ENCODE data around the gene C15orf39. TPM values are rescaled to one million over a fixed set of nuclear protein-coding genes. Genes with fewer than 3 reads are reported as not detected.
A peak's percentile ranks its signal among the peaks of the same experiment; 100 is the strongest.

C15orf39 gene
- polyA plus RNA-seq, 10 donors, result 7.1 to 15.3 (median 10.0) TPM

- peak in 1 of 3 donors; percentile 57 for DNase-seq
Observed at GRCh38 chr15:75195122-75195765, 6.4 kb upstream of the C15orf39 start.

DNA sequence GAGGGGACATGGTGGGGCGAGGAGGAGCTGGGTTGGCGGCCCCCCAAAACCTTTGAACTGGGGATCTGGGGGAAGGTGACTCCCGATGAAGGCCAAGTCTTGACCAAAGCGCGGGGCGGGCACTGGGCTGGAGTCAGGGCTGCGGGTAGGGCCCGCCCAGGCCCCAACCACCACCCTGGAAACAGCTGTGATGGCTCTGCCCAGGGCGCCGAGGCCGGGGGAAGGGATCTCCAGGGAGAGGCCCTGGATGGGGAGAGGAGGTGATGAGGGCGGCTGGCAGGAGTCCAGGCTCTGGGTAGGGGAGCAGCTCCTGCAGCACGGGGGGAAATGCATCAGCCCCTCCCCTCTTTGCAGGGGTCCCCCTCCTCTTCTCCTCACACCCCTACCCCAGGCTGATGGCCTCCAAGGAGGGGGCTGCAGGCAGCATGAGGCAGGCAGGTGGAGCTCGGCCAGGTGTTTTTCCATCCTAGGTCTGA, 5.9 kb upstream of the C15orf39 start:
- no peak for DNase-seq

GRCh38 chr15:75197062-75197630, 4.5 kb upstream of the C15orf39 start:
- no peak for DNase-seq

- no peak for DNase-seq
Observed at GRCh38 chr15:75198560-75199356, 2.9 kb upstream of the C15orf39 start.

DNA sequence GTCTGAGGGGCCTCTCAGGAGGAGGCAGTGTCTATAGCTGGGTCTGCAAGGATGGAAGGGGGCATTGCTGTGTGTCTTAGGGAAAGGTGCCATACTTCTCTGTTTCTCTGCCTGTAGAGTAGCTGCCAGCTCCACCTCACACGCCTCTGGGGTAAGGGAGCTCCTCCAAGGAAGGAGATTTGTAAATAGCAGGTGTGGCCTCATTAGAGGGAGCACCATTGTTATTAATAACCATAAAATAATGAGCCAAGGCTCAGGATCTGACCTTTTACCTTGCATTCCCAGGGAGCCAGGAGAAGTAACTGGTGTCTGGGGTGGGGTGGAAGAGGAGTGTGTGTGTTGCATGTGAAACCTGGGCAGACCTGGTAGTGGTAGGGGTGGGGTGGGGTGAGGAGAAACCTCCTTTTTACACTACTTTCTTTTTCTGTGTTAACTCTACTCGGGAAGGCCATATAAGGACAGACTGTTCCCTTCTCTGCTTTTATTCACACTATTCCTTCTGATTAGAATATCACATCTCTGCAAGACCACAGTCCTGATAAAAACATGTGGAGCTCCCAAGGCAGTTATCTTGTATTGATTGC, 2.2 kb upstream of the C15orf39 start:
- DNase-seq, result no peak

GRCh38 chr15:75200391-75200764, 1.3 kb upstream of the C15orf39 start:
- DNase-seq, result no peak

DNA sequence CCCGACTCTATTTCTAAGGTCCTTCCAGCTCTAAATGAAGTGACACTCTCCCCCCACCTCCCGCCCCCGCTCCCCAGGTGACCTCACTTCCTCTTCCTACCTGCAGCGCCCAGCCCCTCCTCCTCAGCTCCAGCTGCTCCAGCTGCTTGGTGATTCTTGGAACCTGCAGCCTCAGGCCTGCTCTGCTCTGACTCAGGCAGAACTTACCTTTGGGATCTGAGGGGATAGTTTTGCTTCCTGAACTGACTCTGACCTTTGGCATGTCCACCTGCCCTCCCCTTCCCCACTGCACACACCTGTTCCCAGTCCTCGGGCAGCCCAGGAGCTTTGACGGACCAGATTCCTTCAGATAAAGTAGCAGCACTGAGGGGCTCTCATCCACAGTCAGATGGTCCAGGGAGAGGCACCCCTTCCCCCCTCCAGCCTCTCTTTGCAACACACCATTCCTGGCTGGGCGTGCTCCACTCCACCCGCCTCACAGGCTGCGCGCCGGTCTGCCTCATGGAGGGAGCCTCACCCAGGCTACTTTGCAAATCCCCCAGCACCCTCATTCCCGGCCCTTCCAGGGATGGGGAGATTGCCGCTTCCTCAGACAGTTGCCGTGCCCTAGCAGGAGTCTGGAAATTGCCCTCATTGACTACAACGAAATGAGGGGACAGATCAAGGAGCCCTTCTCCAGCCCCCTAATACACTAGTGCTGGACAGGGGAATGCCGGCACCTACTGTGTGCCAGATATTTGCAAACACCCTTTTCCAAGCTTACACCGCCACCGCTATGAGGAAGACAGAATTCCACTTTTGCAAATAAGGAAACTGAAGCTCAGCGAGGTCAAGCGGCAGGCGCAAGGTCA, 692 bp upstream of the C15orf39 start:
- peak in 1 of 3 donors; percentile 85 for DNase-seq

DNA sequence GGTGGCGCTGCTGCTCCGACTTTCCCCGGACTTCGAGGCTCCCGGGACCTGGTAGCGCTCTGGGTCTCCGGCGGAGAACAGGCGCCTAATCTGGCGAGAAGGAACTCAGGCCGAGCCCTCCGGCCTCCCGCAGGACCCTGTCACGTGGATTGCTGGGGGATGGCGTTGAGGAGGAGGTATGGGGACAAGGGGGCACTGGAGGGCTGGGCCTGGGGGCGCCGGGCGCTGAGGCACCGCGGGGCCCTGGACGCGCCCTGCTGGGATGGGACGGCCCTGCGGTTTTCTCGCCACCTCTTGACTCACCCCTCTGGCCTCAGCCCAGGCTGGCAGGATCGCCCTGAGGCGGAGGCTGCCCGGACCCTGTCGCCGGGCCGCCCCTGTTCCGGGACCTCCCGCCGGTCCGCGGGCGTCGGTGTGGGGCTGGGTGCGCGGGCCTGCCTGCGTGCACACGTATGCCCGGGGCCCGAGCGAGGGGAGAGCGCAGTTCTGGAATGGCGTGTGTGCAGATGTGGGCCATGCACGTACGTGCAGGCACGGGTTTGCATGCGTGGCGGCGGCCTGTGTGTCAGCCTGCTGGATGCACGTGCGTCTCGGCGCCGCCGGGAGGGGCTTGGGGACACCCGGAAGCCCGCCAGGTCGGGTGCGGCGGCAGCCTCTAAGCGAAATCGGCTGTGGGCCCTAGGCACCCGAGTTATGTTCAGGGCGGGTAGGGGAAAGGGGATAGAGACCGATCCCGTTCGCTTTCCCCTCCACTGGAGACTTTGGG, 752 bp downstream of the C15orf39 start:
- peak; percentile 62 to 92 (median 71) for DNase-seq

- DNase-seq, result no peak
Observed at GRCh38 chr15:75203017-75203907, 1.6 kb downstream of the C15orf39 start.

GRCh38 chr15:75203908-75204263, 2.2 kb downstream of the C15orf39 start:
- DNase-seq, result peak in 1 of 3 donors; percentile 30

- DNase-seq, result peak; percentile 83 to 94 (median 90)
Observed at GRCh38 chr15:75204340-75205063, 2.8 kb downstream of the C15orf39 start.

- no peak for DNase-seq
Observed at GRCh38 chr15:75205064-75205395, 3.3 kb downstream of the C15orf39 start.

DNA sequence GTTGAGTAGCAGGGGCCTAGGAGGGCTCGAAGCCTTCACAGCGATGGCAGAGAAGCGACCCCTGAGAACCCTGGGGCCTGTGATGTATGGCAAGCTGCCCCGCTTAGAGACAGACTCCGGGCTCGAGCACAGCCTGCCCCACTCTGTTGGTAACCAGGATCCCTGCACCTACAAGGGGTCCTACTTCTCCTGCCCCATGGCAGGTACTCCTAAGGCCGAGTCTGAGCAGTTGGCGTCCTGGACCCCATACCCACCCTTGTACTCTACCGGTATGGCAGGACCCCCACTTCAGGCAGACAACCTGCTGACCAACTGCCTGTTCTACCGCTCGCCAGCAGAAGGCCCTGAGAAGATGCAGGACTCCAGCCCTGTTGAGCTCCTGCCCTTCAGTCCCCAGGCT, 4.3 kb downstream of the C15orf39 start:
- DNase-seq, result no peak

DNA sequence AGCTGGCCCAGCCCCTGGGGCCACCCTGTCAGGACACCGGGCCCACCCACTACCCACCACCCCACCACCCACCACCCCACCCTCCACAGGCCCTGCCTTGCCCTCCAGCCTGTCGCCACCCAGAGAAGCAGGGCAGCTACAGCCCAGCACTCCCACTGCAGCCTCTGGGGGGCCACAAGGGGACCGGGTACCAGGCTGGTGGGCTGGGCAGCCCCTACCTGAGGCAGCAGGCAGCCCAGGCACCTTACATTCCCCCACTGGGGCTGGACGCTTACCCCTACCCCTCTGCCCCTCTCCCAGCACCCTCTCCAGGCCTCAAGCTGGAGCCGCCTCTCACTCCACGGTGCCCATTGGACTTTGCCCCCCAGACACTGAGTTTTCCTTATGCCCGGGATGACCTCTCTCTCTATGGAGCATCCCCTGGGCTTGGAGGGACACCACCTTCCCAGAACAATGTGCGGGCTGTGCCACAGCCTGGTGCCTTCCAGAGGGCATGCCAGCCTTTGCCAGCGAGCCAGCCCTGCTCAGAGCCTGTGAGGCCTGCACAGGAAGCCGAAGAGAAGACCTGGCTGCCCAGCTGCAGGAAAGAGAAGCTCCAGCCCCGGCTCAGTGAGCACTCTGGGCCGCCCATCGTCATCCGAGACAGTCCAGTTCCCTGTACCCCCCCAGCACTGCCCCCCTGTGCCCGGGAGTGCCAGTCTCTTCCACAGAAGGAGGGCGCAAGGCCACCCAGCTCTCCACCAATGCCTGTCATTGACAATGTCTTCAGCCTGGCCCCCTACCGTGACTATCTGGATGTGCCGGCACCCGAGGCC, 5.3 kb downstream of the C15orf39 start:
- no peak for DNase-seq

DNA sequence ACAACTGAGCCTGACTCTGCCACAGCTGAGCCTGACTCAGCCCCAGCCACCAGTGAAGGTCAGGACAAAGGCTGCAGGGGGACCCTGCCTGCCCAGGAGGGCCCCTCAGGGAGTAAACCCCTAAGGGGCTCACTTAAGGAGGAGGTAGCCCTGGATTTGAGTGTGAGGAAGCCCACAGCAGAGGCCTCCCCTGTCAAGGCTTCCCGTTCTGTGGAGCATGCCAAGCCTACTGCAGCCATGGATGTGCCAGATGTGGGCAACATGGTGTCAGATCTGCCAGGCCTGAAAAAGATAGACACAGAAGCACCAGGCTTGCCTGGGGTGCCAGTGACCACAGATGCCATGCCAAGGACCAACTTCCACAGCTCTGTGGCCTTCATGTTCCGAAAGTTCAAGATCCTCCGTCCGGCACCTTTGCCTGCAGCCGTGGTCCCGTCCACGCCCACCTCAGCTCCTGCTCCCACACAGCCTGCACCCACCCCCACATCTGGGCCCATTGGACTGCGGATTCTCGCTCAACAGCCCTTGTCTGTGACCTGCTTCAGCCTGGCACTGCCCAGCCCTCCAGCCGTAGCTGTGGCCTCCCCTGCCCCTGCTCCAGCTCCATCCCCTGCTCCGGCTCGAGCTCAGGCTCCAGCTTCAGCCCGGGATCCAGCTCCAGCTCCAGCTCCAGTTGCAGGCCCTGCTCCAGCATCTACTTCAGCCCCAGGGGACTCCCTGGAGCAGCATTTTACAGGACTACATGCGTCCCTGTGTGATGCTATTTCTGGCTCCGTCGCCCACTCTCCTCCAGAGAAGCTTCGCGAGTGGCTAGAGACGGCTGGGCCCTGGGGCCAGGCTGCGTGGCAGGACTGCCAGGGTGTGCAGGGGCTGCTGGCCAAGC, 6.2 kb downstream of the C15orf39 start:
- no peak for DNase-seq

- DNase-seq, result no peak
Observed at GRCh38 chr15:75208501-75209288, 7.0 kb downstream of the C15orf39 start.

Measured in muscle of back (tissue), 11 donors.